C4-2B (cell line): ENCODE results near the gene ZNF593OS.

Source experiments
- ZFX ChIP-seq: fragments of 450-650 bp; IDR thresholded peaks from 2 replicates; pipeline ENCODE4 v1.6.1; 2017
- TF ChIP-seq, protein P1 (sequence below): fragments of 450-650 bp; conservative IDR thresholded peaks from 2 replicates; pipeline ENCODE4 v1.5.1; 2017; ENCODE audit warnings: mild to moderate bottlenecking

DNA sequence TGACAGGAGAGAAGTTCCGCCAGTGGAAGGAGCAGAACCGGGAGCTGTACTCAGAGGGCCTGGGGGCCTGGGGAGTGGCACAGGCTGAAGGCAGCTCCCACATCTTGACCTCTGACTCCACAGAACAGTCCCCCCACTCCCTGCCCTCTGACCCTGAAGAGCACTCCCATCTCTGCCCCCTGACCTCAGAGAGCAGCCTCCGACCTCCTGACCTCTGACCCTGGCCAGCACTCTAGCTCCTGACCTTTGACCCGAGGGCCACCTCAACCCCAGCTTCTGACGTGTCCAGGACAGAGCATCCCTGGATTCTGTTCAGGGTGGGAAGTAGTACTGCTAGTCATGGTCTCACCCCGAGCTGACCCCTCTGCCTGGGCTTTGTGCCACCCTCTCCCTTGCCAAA is 17.7 kb upstream of the ZNF593OS start:
- TF ChIP-seq ZFX = no peak
- TF ChIP-seq, protein P1, sequence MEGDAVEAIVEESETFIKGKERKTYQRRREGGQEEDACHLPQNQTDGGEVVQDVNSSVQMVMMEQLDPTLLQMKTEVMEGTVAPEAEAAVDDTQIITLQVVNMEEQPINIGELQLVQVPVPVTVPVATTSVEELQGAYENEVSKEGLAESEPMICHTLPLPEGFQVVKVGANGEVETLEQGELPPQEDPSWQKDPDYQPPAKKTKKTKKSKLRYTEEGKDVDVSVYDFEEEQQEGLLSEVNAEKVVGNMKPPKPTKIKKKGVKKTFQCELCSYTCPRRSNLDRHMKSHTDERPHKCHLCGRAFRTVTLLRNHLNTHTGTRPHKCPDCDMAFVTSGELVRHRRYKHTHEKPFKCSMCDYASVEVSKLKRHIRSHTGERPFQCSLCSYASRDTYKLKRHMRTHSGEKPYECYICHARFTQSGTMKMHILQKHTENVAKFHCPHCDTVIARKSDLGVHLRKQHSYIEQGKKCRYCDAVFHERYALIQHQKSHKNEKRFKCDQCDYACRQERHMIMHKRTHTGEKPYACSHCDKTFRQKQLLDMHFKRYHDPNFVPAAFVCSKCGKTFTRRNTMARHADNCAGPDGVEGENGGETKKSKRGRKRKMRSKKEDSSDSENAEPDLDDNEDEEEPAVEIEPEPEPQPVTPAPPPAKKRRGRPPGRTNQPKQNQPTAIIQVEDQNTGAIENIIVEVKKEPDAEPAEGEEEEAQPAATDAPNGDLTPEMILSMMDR = no peak
